ENCODE results near the gene TMBIM6. TPM values are rescaled to one million over a fixed set of nuclear protein-coding genes. Genes with fewer than 3 reads are reported as not detected.

The TMBIM6 gene
- total RNA-seq (2022), result 600 and 613 TPM in 2 replicates
- percentile 94 among the genes with signal in this experiment for Bru-seq, nascent RNA
- BruChase-seq, experiment 1, labeled RNA remaining after a 6-hour chase, result percentile 98 among the genes with signal in this experiment
- percentile 96 among the genes with signal in this experiment for BruChase-seq, experiment 2, labeled RNA remaining after a 2-hour chase
- long read RNA-seq, transcript TMBIM6-217 (11 exons, 2,771 nt), result minor isoform, 20 of 862 reads
- long read RNA-seq, transcript TMBIM6-209 (8 exons, 2,494 nt), result minor isoform, 14 of 862 reads
- long read RNA-seq, transcript TMBIM6-201 (10 exons, 2,836 nt), result major isoform, 662 of 862 reads
- long read RNA-seq, transcript TMBIM6-202 (9 exons, 2,598 nt), result minor isoform, 19 of 862 reads
- long read RNA-seq, partial matches to known transcripts, result 100 of 862 reads
- long read RNA-seq, other reads (novel, unspliced or antisense), result 28 of 862 reads

- CTCF ChIA-PET, result interaction anchor here (0.6 to 1.5 kb wide), 17 partner anchors 11 to 1032 kb away, joined by 3 to 19 read pairs (median 5); partner anchors contain the start of gene PRPF40B
- intact Hi-C loops (cut with micrococcal nuclease; ENCODE audit: unreplicated experiment), result no loop called here
These were observed at the start of gene TMBIM6 for GRCh38 chr12:49740930-49741881. TMBIM6 (plus strand) TSS chr12:49741557; CDS start chr12:49752494, 10,937 bp downstream.

GRCh38 chr12:49692851-49693250, 48.5 kb upstream of the TMBIM6 start:
- Mint-ChIP-seq H3K36me3 (ENCODE audit: insufficient read depth, unreplicated experiment) (no peaks in the 10 kb centered on the region), H3K27ac (ENCODE audit: unreplicated experiment) (no peak overlapping the region), H3K9me3 (ENCODE audit: low read depth, unreplicated experiment) (no peaks in the 10 kb centered on the region), H3K27me3 (ENCODE audit: unreplicated experiment) (no peaks in the 10 kb centered on the region), H3K4me1 (ENCODE audit: low read depth, unreplicated experiment) (no peaks in the 10 kb centered on the region), H3K4me3 (ENCODE audit: low read depth, unreplicated experiment) (no peak overlapping the region)
- intact Hi-C loops (cut with micrococcal nuclease; ENCODE audit: unreplicated experiment), result no loop called here
- CTCF ChIA-PET, result no interaction called here
- DNase-seq, result no peak
- no peak for TF ChIP-seq CTCF (IDR thresholded peaks at IDR 0.05; ENCODE audit: unreplicated experiment)
- no TSS peak for BruUV-seq (replicated peaks)

More at GRCh38 chr12:49740930-49741881, at the start of gene TMBIM6:
- Mint-ChIP-seq H3K4me3 (ENCODE audit: low read depth, unreplicated experiment) (peak within 1 kb of the TSS; percentile 96), H3K4me1 (ENCODE audit: low read depth, unreplicated experiment) (peaks cover 10% of the 10 kb centered on the region), H3K27me3 (ENCODE audit: unreplicated experiment) (no peaks in the 10 kb centered on the region), H3K9me3 (ENCODE audit: low read depth, unreplicated experiment) (no peaks in the 10 kb centered on the region), H3K27ac (ENCODE audit: unreplicated experiment) (peak within 1 kb of the TSS; percentile 100), H3K36me3 (ENCODE audit: insufficient read depth, unreplicated experiment) (peaks cover 37% of the 10 kb centered on the region)
- TSS peak; percentile 99 for BruUV-seq (replicated peaks)
- DNase-seq, result peak; percentile 95
- TF ChIP-seq CTCF (IDR thresholded peaks at IDR 0.05; ENCODE audit: unreplicated experiment), result peak; percentile 72

GRCh38 chr12:49693931-49694444, 47.4 kb upstream of the TMBIM6 start:
- intact Hi-C loops (cut with micrococcal nuclease; ENCODE audit: unreplicated experiment), result no loop called here
- Mint-ChIP-seq H3K9me3 (ENCODE audit: low read depth, unreplicated experiment) (no peaks in the 10 kb centered on the region), H3K27me3 (ENCODE audit: unreplicated experiment) (no peaks in the 10 kb centered on the region), H3K36me3 (ENCODE audit: insufficient read depth, unreplicated experiment) (no peaks in the 10 kb centered on the region), H3K27ac (ENCODE audit: unreplicated experiment) (no peak overlapping the region), H3K4me1 (ENCODE audit: low read depth, unreplicated experiment) (no peaks in the 10 kb centered on the region), H3K4me3 (ENCODE audit: low read depth, unreplicated experiment) (no peak overlapping the region)
- no peak for TF ChIP-seq CTCF (IDR thresholded peaks at IDR 0.05; ENCODE audit: unreplicated experiment)
- CTCF ChIA-PET, result no interaction called here
- DNase-seq, result no peak
- BruUV-seq (replicated peaks), result no TSS peak

GRCh38 chr12:49696723-49697122, 44.6 kb upstream of the TMBIM6 start:
- BruUV-seq (replicated peaks), result no TSS peak
- no peaks in the 10 kb centered on the region for H3K36me3 Mint-ChIP-seq (ENCODE audit: insufficient read depth, unreplicated experiment)
- H3K27ac Mint-ChIP-seq (ENCODE audit: unreplicated experiment), result no peak overlapping the region
- H3K4me3 Mint-ChIP-seq (ENCODE audit: low read depth, unreplicated experiment), result no peak overlapping the region
- no peaks in the 10 kb centered on the region for H3K9me3 Mint-ChIP-seq (ENCODE audit: low read depth, unreplicated experiment)
- H3K4me1 Mint-ChIP-seq (ENCODE audit: low read depth, unreplicated experiment), result no peaks in the 10 kb centered on the region
- CTCF ChIA-PET, result no interaction called here
- no peak for DNase-seq
- TF ChIP-seq CTCF (IDR thresholded peaks at IDR 0.05; ENCODE audit: unreplicated experiment), result no peak
- H3K27me3 Mint-ChIP-seq (ENCODE audit: unreplicated experiment), result no peaks in the 10 kb centered on the region
- intact Hi-C loops (cut with micrococcal nuclease; ENCODE audit: unreplicated experiment), result no loop called here

Measured in Calu3 (cell line).